Stimulated activated CD4-positive, alpha-beta T cell treated with anti-CD3 and anti-CD28 coated beads, Interleukin-12 subunit alpha, Interleukin-12 subunit beta, amount 100 ng/mL, for 4 hours (primary cell): ENCODE measurements around the gene CYLD.

Experiments
- DNase-seq: peaks from one replicate; pipeline ENCODE4 v3.0.0-alpha.2; 2020

CYLD gene

DNA sequence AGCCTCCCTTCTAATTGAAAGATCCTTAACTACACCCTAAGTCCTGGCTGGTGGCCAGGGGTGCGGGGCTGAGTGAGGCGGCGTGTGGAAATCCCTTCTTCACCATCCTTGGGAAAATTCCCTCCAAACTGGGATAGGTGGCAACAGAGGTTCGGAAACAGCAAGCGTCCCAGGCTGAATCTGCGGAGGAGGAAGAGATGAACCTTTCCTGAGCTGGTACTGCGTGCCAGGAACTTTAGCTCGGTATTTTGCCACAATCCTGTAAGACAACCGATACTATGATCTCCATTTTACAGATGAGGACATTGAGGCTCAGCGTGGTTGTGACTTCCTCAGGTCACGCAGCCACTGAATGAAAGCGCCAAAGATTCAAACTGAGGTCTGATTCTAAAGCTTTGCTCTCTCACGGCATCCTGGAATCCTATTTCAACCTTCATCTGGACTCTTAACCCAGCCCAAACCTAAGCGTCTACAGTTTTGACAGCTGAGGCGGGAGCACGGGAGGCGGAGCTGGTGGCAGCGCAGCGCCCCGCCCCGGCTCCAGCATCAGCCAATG, 583 bp upstream of the CYLD start:
- DNase-seq, result no peak

GRCh38 chr16:50742576-50743200, 802 bp downstream of the CYLD start:
- peak; percentile 32 for DNase-seq

DNA sequence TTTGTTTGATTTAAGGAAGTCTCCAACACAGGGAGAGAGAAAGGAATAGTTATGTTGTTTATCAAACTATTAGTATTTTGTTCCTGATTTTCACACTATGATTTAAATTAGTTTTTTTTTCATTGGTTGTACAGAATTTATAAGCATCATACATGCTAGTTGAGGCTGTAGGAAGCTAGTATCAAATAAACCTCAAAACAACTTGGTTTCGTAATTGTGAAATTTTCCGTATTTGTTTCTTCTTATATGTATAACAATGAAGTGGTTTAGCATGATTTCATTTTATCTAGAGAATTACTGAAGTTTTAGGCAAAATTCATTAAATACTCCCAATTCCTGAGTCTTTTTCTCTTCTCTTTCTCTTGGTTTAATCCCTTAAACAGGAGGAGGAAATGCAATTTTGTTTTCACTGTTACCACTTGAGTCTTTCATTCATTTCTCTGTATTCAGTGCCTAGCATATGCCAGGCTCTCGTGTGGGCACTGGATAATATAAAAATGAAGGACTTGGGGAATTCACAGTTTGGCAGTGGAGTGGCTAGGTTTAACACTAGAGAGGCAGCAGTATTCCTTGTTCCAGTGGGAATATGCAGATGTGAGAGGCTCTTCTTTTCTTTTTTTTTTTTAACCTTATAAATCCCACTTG, 1.8 kb downstream of the CYLD start:
- no peak for DNase-seq

GRCh38 chr16:50744881-50745280, 3.0 kb downstream of the CYLD start:
- DNase-seq, result no peak

DNA sequence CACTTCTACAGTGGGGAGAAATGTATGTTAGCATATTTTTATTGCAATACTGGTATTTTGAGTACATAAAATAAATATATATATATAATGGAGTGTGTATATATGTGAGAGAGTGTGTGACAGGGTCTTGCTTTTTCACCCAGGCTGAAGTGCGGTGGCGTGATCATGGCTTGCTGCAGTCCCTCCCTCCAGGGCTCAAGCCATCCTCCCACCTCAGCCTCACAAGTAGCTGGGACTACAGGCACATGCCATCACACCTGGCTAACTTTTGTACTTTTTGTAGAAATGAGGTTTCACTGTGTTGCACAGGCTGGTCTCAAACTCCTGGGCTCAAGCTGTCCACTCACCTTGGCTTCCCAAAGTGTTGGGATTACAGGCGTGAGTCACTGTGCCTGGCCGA, 4.1 kb downstream of the CYLD start:
- DNase-seq, result no peak

GRCh38 chr16:50747207-50747956, 5.5 kb downstream of the CYLD start:
- no peak for DNase-seq

DNA sequence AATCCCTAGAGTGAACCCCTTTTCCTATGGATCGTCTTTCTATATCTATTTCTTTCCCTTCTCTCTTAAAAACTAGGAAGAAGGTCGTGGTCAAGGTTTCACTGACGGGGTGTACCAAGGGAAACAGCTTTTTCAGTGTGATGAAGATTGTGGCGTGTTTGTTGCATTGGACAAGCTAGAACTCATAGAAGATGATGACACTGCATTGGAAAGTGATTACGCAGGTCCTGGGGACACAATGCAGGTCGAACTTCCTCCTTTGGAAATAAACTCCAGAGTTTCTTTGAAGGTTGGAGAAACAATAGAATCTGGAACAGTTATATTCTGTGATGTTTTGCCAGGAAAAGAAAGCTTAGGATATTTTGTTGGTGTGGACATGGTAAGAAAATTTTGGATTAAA, 9.6 kb downstream of the CYLD start:
- no peak for DNase-seq

- no peak for DNase-seq
These were observed 10.8 kb downstream of the CYLD start for GRCh38 chr16:50752471-50753235.

DNA sequence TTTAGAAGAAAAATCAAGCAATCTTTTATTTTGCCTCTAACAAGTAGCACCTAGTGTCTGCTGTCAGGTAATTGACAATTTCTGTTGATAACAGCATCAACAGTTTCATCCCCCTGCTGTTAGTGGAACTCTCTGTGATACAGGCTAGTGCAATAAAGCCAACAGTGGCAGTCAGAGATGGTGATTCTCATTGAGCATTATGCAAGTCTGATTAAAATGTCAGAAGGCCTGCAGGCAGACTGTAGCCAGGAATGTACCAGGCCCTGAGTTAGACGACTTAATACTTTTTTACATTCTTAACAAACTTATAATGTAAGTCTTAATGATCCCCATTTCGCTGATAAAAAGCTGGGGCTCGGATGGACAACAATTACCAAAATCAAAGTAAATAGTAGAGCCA, 14.6 kb downstream of the CYLD start:
- DNase-seq, result no peak

DNA sequence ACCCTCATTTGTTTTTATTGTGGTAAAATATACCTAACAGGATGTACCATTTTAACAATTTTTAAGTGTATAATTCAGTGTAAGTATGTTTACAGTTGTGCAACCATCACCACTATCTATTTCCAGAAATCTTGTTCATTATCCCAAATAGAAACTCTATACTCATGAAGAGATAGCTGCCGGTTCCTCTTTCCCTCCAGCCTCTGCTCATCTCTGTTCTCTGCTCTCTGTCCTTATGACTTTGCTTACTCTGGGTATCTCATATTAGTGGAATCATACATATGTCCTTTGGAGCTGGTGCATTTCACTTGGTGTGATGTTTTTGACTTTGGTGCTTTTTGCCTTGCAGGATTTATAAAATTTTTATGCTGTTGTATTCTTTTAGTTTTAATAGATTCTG, 19.4 kb downstream of the CYLD start:
- DNase-seq, result no peak

DNA sequence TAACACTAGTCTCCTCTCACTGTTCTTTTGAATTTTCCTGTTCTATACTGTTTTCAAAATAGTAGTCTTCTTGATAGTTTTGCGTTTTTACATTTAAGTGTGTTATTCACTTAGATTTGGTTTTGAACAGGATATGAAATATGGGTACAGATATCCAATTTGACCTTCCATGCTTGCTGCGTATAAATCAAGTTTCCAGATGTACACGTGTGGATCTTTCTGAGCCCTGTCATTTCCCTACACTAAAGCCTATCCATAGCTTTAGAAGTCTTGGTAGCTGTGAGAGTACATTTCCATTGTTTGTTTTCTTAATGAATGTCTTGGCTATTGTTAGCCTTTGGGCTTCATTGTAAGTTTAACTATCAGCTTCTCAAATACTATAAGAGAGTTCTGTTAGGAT, 20.4 kb downstream of the CYLD start:
- DNase-seq, result no peak

- no peak for DNase-seq
These were observed 21.3 kb downstream of the CYLD start for GRCh38 chr16:50763211-50763610.

GRCh38 chr16:50765260-50765659, 23.4 kb downstream of the CYLD start:
- no peak for DNase-seq

- DNase-seq, result no peak
These were observed 24.0 kb downstream of the CYLD start for GRCh38 chr16:50765861-50766260.

GRCh38 chr16:50767197-50767596, 25.3 kb downstream of the CYLD start:
- no peak for DNase-seq

GRCh38 chr16:50771366-50771765, 29.5 kb downstream of the CYLD start:
- no peak for DNase-seq

GRCh38 chr16:50774405-50774804, 32.5 kb downstream of the CYLD start:
- DNase-seq, result no peak

DNA sequence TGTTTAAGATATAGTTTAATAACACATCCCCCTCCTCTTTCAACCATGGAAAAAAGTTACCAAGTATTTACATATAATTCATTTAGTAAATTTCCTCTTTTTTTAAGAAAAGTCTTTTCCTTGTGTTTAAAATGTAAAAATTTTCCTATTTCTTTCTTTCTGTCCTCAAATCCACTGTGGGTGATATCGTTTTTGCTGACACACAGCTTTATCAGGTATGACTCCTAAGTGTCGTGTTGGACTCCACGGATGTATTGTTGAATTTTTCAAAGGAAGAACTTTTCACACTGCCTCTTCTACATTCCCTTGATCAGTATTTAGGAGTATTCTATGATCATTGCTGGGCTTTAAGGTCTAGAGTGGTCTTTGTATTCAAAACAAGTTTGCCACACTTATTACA, 33.1 kb downstream of the CYLD start:
- DNase-seq, result no peak

DNA sequence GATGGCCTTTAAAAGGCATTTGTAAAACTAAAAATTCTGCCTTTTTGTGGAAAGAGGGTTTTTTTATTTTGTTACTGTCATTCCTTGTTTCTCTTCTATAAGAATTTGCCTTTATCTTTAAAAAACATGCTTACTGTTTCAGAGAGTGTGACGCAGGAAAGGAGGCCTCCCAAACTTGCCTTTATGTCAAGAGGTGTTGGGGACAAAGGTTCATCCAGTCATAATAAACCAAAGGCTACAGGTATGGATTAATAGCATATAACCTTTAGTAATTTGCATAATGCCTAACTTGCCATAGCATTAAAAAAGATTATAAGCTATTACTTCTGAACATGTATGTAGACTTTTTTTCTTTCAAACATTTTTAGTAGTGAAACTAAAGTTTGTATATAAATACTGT, 34.2 kb downstream of the CYLD start:
- DNase-seq, result no peak

GRCh38 chr16:50778284-50779163, 36.6 kb downstream of the CYLD start:
- no peak for DNase-seq

DNA sequence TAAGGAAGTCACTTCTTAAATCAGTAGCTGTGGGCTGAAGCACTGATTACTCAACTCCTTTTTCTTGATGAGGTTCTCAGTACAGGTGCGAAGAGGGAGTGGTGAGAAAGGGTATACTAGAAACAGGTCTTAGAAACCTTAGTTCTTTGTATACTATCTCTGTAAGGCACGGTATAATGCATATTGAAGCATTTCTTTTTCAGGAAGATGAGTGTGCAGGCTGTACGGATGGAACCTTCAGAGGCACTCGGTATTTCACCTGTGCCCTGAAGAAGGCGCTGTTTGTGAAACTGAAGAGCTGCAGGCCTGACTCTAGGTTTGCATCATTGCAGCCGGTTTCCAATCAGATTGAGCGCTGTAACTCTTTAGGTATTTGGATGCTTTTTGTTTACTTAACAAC, 39.2 kb downstream of the CYLD start:
- no peak for DNase-seq

DNA sequence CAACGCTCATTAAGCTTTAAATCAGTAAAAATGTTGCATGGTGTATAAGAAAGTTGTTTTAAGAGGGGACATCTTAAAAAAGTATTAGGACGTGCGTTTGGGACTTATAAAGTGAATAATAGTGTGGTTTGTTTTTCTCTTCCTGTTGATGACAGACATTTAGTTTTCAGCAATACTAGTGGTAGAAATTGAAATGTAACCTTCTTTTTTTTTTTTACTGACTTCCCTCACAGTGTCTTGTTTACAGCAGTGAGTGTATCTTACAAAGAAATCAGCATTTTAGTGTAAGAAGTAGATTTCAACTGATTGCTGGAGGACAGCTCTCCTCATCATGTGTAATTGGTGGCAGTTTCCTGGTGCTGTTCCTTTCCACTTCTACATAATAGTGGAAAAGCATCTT, 39.6 kb downstream of the CYLD start:
- no peak for DNase-seq
